Ishikawa (cell line): ENCODE measurements around the gene FSTL4.

ENCODE experiments used
- CEBPB ChIP-seq: IDR thresholded peaks from 2 replicates; pipeline ENCODE4 v1.6.1; 2012
- CREB1 ChIP-seq: IDR thresholded peaks from 2 replicates; pipeline ENCODE4 v1.6.1; 2012; ENCODE audit warnings: low read depth
- EGR1 ChIP-seq: IDR thresholded peaks from 2 replicates; pipeline ENCODE4 v1.6.1; 2012
- EP300 ChIP-seq: IDR thresholded peaks from 2 replicates; pipeline ENCODE4 v1.6.1; 2012; ENCODE audit warnings: borderline replicate concordance
- FOXM1 ChIP-seq: IDR thresholded peaks from 2 replicates; pipeline ENCODE4 v1.6.1; 2012; ENCODE audit warnings: low read depth, borderline replicate concordance
- NFIC ChIP-seq: IDR thresholded peaks from 2 replicates; pipeline ENCODE4 v1.6.1; 2012
- RAD21 ChIP-seq: IDR thresholded peaks from 2 replicates; pipeline ENCODE4 v1.6.1; 2012; ENCODE audit warnings: low read depth
- TAF1 ChIP-seq: IDR thresholded peaks from 2 replicates; pipeline ENCODE4 v1.6.1; 2012; ENCODE audit warnings: low read depth, mild to moderate bottlenecking
- TCF12 ChIP-seq: IDR thresholded peaks from 2 replicates; pipeline ENCODE4 v1.6.1; 2012; ENCODE audit warnings: low read depth
- TEAD4 ChIP-seq: IDR thresholded peaks from 2 replicates; pipeline ENCODE4 v1.6.1; 2012
- USF1 ChIP-seq: IDR thresholded peaks from 2 replicates; pipeline ENCODE4 v1.6.1; 2012
- YY1 ChIP-seq: IDR thresholded peaks from 2 replicates; pipeline ENCODE4 v1.6.1; 2012; ENCODE audit warnings: low read depth
- ZBTB7A ChIP-seq: IDR thresholded peaks from 2 replicates; pipeline ENCODE4 v1.6.1; 2012; ENCODE audit warnings: low read depth
- TF ChIP-seq, protein P1 (sequence below): IDR thresholded peaks from 2 replicates; pipeline ENCODE4 v1.6.1; 2012; ENCODE audit warnings: low read depth, mild to moderate bottlenecking
- TF ChIP-seq, protein P2 (sequence below): IDR thresholded peaks from 2 replicates; pipeline ENCODE4 v1.6.1; 2012

FSTL4 gene

DNA sequence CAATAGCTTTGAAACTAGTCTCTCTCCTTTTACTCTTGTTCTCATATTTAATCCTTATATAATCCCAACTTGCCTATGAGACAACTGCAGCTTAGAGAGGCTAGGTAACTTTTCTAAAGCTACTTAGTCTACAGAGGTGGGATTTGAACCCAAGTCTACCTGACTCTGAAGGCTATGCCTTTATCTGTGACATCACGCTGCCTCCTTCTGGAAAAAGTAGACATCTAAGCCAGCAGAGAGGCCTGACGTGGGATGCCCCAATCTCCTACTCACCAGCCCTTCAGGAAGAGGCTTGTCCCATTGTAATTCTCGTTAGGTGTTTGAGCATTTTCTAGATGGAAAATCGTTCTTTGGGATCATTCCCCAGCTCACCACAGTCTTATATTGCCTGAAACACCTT, 393.0 kb downstream of the FSTL4 start:
- peak; percentile 21; the same call in 1 of the 2 replicates for TF ChIP-seq RAD21
- TF ChIP-seq ZBTB7A = no peak
- TF ChIP-seq YY1 = no peak
- no peak for TF ChIP-seq TCF12
- TF ChIP-seq TAF1 = no peak
- TF ChIP-seq NFIC = no peak
- TF ChIP-seq, protein P1, sequence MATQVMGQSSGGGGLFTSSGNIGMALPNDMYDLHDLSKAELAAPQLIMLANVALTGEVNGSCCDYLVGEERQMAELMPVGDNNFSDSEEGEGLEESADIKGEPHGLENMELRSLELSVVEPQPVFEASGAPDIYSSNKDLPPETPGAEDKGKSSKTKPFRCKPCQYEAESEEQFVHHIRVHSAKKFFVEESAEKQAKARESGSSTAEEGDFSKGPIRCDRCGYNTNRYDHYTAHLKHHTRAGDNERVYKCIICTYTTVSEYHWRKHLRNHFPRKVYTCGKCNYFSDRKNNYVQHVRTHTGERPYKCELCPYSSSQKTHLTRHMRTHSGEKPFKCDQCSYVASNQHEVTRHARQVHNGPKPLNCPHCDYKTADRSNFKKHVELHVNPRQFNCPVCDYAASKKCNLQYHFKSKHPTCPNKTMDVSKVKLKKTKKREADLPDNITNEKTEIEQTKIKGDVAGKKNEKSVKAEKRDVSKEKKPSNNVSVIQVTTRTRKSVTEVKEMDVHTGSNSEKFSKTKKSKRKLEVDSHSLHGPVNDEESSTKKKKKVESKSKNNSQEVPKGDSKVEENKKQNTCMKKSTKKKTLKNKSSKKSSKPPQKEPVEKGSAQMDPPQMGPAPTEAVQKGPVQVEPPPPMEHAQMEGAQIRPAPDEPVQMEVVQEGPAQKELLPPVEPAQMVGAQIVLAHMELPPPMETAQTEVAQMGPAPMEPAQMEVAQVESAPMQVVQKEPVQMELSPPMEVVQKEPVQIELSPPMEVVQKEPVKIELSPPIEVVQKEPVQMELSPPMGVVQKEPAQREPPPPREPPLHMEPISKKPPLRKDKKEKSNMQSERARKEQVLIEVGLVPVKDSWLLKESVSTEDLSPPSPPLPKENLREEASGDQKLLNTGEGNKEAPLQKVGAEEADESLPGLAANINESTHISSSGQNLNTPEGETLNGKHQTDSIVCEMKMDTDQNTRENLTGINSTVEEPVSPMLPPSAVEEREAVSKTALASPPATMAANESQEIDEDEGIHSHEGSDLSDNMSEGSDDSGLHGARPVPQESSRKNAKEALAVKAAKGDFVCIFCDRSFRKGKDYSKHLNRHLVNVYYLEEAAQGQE = no peak

- no peak for TF ChIP-seq CEBPB
- TF ChIP-seq, protein P2, sequence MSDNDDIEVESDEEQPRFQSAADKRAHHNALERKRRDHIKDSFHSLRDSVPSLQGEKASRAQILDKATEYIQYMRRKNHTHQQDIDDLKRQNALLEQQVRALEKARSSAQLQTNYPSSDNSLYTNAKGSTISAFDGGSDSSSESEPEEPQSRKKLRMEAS = no peak
These were observed 398.1 kb downstream of the FSTL4 start for GRCh38 chr5:133214153-133214820.

GRCh38 chr5:133205649-133206048, 406.7 kb downstream of the FSTL4 start:
- TF ChIP-seq USF1 (no peak), ZBTB7A (no peak), TAF1 (no peak), EGR1 (no peak), TEAD4 (no peak), CEBPB (no peak), NFIC (no peak), YY1 (no peak), TCF12 (no peak)
- TF ChIP-seq, protein P2 = no peak

GRCh38 chr5:133205204-133205603, 407.1 kb downstream of the FSTL4 start:
- TF ChIP-seq EGR1 = no peak
- TF ChIP-seq YY1 = no peak
- no peak for TF ChIP-seq CREB1
- TF ChIP-seq NFIC = no peak
- TF ChIP-seq CEBPB = no peak
- TF ChIP-seq TEAD4 = no peak
- TF ChIP-seq, protein P2 = no peak
- TF ChIP-seq, protein P1 = no peak
- no peak for TF ChIP-seq TCF12
- no peak for TF ChIP-seq RAD21
- no peak for TF ChIP-seq FOXM1
- TF ChIP-seq ZBTB7A = no peak
- no peak for TF ChIP-seq EP300
- no peak for TF ChIP-seq USF1

GRCh38 chr5:133203317-133204305, 408.7 kb downstream of the FSTL4 start:
- TF ChIP-seq CEBPB (0 out of 2 replicates have a peak, but pooled peaks have one; percentile 23), RAD21 (no peak)

GRCh38 chr5:133202066-133202665, 410.2 kb downstream of the FSTL4 start:
- TF ChIP-seq CREB1 (no peak), YY1 (no peak), ZBTB7A (no peak), NFIC (no peak), RAD21 (no peak), EP300 (no peak), TAF1 (no peak), TCF12 (no peak), EGR1 (no peak), CEBPB (no peak), USF1 (no peak), TEAD4 (no peak), FOXM1 (no peak)
- TF ChIP-seq, protein P1 = no peak
- TF ChIP-seq, protein P2 = no peak
